NCI-H187 (cell line): ENCODE results near the gene OR52I1.

Experiments used
- DNase-seq, 2 experiments: peaks; one replicate each; lab custom pipeline; 2025; lab: John Stamatoyannopoulos, UW

The OR52I1 gene

GRCh38 chr11:4593739-4594138 is at the start of gene OR52I1:
Gene OR52I1, plus strand, starts transcription at chr11:4594039. Its CDS starts 0 bp downstream, at chr11:4594039.
- DNase-seq = no peak

GRCh38 chr11:4544891-4545290 is 48.9 kb upstream of the OR52I1 start, which contains the start of gene OR52M1:
Gene OR52M1, plus strand, starts transcription at chr11:4545191. Its CDS starts 0 bp downstream, at chr11:4545191.
- no peak for DNase-seq

- no peak for DNase-seq
Measured at GRCh38 chr11:4546878-4547277, 47.0 kb upstream of the OR52I1 start.

DNA sequence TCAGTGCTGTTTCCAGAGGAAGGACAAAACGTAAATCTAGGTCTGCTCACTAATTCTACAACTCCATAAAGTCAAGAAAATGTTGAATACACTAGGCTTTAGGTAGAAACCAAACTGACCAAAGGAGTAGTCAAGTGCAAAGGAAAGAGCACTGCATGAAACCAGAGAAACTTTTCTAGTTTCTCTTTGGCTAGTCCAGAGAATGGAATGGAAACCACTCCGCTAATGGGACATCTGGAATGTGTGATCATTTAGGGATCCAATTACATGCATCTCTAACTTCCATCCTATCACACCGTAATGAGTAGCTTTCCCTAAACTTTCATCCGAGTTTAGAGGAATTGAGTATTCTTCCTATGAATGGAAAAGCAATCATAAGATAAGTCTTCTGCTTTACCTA is 46.4 kb upstream of the OR52I1 start:
- DNase-seq = no peak

DNA sequence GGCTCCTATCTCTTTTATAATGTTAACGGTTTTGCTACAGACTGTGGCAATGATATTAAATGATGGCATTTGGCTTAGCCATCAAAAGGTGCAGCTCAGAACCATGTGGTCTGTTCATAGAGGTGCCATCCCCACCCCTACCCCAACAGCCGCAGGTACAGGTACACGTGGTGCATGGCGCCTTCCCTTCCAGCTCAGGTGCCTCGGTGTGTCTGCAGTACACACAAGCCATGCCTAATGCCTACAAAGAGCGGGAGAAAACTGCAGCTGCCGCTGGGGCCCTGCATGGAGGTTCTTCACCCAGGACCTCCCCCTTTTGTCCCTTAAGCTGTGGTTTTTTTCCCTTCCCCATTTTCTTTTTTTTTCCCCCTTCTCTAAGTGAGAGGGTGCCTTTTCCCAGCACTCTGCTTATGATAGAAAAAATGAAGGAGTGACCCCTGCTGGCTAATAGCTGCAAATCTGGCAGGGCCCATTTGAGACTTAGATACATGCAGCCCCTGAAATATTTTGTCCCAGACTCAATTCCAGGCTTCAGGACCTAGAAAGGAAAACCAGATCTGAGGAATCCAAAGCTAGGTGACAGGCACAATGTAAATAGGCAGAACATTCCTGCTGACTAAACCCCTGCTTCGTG is 42.4 kb upstream of the OR52I1 start:
- no peak for DNase-seq

GRCh38 chr11:4559527-4560440 is 34.1 kb upstream of the OR52I1 start:
- DNase-seq = no peak

DNA sequence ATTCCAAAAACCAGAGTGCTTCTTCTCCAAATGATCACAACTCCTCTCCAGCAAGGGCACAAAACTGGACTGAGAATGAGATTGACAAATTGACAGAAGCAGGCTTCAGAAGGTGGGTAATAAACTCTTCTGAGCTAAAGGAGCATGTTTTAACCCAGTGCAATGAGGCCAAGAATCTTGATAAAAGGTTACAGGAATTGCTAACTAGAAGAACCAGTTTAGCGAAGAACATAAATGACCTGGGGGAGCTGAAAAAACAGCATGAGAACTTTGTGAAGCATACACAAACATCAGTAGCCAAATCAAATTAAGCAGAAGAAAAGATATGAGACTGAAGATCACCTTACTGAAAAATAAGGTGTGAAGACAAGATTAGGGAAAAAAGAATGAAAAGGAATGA is 33.4 kb upstream of the OR52I1 start:
- no peak for DNase-seq

DNA sequence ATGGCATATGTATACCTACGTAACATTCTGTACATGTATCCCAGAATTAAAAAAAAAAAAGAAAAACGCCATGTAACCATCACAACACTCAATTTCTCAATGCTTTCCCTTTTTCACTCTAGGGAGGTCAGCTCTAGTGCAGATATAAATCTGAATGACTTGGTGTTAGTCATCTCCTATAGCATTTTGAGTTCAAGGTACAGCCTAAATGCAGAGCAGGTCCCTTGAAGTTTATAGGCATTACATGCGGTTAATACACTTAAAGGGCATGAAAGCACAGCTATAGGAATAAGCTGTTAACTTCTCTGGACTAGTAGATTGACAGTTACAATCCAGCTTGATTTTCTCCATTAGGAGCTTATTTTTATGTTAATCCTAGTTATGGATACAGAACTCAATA is 28.5 kb upstream of the OR52I1 start:
- DNase-seq = no peak

DNA sequence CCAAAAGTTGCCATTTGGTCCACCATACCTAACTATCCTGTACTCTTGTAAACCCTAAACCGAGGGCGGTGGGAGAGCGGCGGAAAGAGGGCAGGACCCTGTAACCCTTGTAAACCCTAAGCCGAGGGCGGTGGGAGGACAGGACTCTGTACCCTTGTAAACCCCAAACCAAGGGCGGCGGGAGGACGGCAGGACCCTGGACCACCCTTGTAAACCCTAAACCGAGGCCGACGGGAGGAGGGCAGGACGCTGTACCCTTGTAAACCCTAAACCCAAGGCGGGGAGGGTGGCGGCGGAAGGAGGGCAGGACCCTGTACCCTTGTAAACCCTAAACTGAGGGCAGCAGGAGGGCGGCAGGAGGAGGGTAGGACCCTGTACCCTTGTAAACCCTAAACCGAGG is 24.8 kb upstream of the OR52I1 start:
- DNase-seq = no peak

- no peak for DNase-seq
Measured at GRCh38 chr11:4576880-4577279, 17.0 kb upstream of the OR52I1 start.

GRCh38 chr11:4577761-4578160 is 16.1 kb upstream of the OR52I1 start:
- no peak for DNase-seq

GRCh38 chr11:4578624-4579023 is 15.2 kb upstream of the OR52I1 start:
- no peak for DNase-seq

- DNase-seq = no peak
Measured at GRCh38 chr11:4580124-4580523, 13.7 kb upstream of the OR52I1 start.

DNA sequence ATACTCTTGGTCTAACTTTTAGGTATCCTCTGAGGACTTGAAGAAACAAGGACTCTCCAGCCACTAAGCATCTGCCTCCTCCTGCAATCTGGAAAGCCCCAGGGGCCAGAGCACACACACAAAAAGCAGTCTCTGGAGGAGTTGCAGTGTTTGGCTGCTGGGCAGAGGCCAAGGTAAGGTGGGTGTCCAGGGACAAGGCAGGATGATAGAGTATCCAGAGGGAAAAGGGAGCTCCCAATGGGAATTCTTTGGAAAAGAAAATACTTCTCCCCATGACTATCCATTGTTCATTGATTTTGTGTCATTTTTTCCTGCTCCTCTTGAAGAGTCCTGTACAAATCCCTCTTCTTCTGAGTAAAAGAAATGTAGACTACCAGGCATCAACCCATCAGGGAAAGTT is 12.4 kb upstream of the OR52I1 start, which contains the start of gene OR52I2:
Gene OR52I2 (plus strand): TSS at position 301 of the 400 bp plus-strand sequence.
- no peak for DNase-seq

DNA sequence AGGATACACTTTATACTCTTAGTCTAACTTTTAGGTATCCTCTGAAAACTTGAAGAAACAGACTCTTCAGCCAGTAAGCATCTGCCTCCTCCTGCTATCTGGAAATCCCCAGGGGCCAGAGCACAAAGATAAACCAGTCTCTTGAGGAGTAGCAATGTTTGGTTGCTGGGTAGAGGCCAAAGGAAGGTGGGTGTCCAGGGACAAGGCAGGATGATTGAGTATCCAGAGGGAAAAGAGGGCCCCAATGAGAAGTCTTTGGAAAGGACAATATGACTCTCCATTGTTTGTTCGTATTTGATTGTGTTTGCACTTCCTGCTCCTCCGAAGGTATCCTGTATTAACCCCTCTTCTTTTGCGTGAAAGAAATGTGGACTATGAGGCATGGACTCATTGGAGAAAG is 4.8 kb upstream of the OR52I1 start:
- DNase-seq = no peak

DNA sequence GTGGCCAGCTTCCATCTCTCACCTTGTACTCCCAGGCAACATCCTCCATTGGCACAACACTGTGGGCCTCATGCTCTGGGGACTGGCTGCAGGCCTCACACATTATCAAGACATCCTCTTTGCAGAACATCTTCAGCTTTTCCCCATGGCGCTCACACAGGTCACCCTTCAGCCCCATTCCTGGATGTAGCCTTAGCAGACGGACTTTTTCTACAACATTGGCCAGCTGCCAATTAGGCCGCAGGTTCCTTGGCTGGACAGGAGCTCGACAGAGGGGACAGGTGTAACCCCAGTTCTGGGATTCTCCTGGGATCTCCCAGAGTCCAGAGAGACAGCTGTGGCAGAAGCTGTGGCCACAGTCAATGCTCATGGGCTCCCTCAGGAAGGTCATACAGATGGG is 11.2 kb downstream of the OR52I1 start:
- no peak for DNase-seq

DNA sequence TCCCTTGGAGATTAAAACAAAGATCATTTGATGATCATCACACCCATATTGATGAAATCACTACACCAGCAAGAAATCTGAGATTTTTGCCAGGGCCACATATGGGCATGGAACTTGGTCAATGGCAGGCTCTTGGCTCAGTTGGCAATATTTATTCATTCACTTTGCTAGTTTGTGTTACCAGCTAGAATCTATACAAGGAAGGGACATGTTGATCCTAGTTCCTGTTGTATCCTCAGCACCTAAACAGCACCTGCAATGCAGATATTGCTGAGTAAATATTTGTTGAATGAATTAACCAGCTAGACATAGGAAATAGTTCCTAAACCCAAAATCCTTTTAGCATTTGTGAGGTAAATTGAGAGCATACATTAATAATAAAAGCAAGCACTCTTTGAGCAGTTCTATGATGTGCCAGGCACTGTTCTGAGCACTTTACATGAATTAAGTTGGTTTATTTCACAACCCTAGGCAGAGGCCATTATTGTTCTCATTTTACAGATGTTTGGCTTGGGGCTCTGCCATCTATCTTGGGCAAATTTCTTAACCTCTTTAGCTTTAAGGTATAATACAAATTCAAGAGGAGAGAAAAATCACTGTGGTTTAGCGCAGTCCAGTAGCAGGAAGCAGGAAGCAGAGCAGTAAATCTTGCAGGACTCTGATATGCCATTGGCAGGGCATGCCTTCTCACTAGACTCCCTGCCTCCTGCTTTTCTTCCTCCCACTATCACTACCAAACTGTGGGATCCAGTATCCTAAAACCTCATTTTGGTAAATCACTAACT is 12.6 kb downstream of the OR52I1 start:
- DNase-seq = no peak

DNA sequence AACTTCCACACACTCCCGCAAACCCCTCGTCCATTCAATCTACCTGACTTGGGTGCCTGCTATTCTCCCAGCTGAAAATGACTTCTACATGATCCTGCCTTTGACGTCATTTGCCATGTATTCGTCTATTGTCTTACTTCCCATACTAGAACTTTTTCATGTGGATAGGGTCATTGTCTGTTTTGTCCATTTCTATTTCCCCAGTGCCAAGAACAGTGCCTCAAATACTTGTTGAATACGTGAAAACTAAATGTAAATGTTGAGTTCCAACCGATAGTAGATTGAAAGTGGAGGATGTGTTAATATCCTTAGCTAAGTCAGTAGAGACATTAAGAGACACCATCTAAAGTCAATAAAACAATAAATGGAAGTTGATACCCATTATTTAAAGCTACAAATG is 13.3 kb downstream of the OR52I1 start:
- DNase-seq = no peak

DNA sequence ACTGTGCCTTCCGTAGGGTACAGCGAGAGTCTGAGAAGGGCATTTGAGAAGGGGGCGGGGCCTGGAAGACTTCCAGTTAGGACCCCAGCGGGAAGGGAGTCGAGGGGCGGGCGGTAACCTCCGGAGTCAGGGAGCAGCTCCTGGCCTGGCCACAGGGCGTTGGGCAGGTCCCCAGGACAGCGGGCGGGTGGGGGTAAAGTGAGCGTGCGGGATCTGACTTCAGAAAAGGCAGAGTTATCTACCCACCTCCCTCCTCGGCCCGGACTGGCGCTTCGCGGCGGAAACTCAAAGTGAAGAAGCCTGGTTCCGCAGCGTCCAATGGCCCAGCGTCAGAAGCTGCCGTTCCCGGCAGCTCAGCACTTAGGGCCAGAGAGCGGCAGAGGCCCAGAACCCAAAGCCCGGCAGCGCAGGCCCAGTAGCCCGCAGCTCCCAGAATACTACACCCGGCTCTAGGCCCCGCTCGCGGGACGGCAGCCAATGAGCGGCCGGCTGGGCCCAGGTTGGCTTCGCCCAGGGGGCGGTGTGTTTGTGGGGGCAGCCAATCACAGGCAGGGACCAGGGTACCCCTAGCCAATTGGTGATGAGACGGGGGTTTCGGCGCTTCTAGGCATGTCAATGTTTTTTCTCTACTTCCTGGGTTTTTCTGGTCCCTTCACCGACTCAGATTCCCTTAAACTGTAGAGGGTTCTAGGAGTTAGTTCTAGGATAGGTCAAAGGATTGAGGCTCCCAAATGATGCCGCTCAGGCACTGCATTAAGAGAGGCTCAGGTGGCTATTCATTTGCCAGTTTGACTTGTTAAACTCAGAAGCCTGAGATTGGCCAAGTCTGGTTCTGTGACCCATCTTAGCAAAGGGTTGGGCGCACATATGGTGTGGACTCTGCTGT is 14.2 kb downstream of the OR52I1 start, which contains the start of gene TRIM68:
Gene TRIM68 (minus strand): TSS at position 451 of the 886 bp plus-strand sequence. CDS start 2,727 bp downstream, outside the sequence.
- peak in 1 of 2 experiments; percentile 45 for DNase-seq

- DNase-seq = no peak
Measured at GRCh38 chr11:4610258-4610935, 16.6 kb downstream of the OR52I1 start.

- DNase-seq = no peak
Measured at GRCh38 chr11:4611986-4612385, 18.1 kb downstream of the OR52I1 start.
